ENCODE results near the gene ZC3H12D.

ZC3H12D gene

GRCh38 chr6:149474108-149474935 lies 10.5 kb downstream of the ZC3H12D start:
- no peak overlapping the region; the same call in none of the 2 replicates for H3K4me3 ChIP-seq (ENCODE audit: low read depth, low read length)
- no peak for TF ChIP-seq CTCF (IDR thresholded peaks at IDR 0.05; ENCODE audit: insufficient read depth, low read depth, low read length, missing control alignments)

GRCh38 chr6:149473080-149474052 lies 11.4 kb downstream of the ZC3H12D start:
- H3K4me3 ChIP-seq (ENCODE audit: low read depth, low read length): peak overlapping the region; percentile 21; the same call in 1 of the 2 replicates
- DNase-seq (ENCODE audit: low read depth): peak; percentile 48
- no peak for TF ChIP-seq CTCF (IDR thresholded peaks at IDR 0.05; ENCODE audit: insufficient read depth, low read depth, low read length, missing control alignments)

More at GRCh38 chr6:149474108-149474935, 10.5 kb downstream of the ZC3H12D start:
- peak; percentile 60 for DNase-seq (ENCODE audit: low read depth)

GRCh38 chr6:149472241-149472640 lies 12.6 kb downstream of the ZC3H12D start:
- DNase-seq (ENCODE audit: low read depth): peak; percentile 40
- TF ChIP-seq CTCF (IDR thresholded peaks at IDR 0.05; ENCODE audit: insufficient read depth, low read depth, low read length, missing control alignments): no peak
- no peak overlapping the region for H3K4me3 ChIP-seq (ENCODE audit: low read depth, low read length)

- no peak overlapping the region for H3K4me3 ChIP-seq (ENCODE audit: low read depth, low read length)
- no peak for TF ChIP-seq CTCF (IDR thresholded peaks at IDR 0.05; ENCODE audit: insufficient read depth, low read depth, low read length, missing control alignments)
Measured at GRCh38 chr6:149471801-149472200, 13.0 kb downstream of the ZC3H12D start.

GRCh38 chr6:149470948-149471347 lies 13.9 kb downstream of the ZC3H12D start:
- no peak for DNase-seq (ENCODE audit: low read depth)
- H3K4me3 ChIP-seq (ENCODE audit: low read depth, low read length): no peak overlapping the region
- no peak for TF ChIP-seq CTCF (IDR thresholded peaks at IDR 0.05; ENCODE audit: insufficient read depth, low read depth, low read length, missing control alignments)

More at GRCh38 chr6:149471801-149472200, 13.0 kb downstream of the ZC3H12D start:
- peak; percentile 79 for DNase-seq (ENCODE audit: low read depth)

GRCh38 chr6:149468179-149468578 lies 16.6 kb downstream of the ZC3H12D start:
- H3K4me3 ChIP-seq (ENCODE audit: low read depth, low read length): peak overlapping the region; percentile 34
- no peak for TF ChIP-seq CTCF (IDR thresholded peaks at IDR 0.05; ENCODE audit: insufficient read depth, low read depth, low read length, missing control alignments)
- DNase-seq (ENCODE audit: low read depth): peak; percentile 61
